H1 (cell line): ENCODE data around the gene VASN.

Experiments
- CBX8 ChIP-seq: fragments of 300-800, 300-1000 bp; sonication (generic); IDR thresholded peaks from 2 replicates; pipeline ENCODE4 v1.7.1; 2016; ENCODE audit warnings: low read depth, low read length, borderline replicate concordance
- CREB1 ChIP-seq: IDR thresholded peaks from 2 replicates; pipeline ENCODE4 v1.6.1; 2012; ENCODE audit warnings: inconsistent platforms
- CTCF ChIP-seq, 3 experiments: IDR thresholded peaks; 1 replicate in 2 of 3; 2 replicates in 1 of 3; pipeline versions ENCODE4 v1.5.1 to v1.6.1; 2011; ENCODE audit warnings: low read length in 3 of 3, mild to moderate bottlenecking in 3 of 3, inconsistent platforms in 2 of 3, low read depth in 1 of 3, moderate library complexity in 1 of 3; ENCODE audit not compliant: insufficient read depth in 1 of 3; ENCODE audit errors: control extremely low read depth in 1 of 3
- HDAC2 ChIP-seq, 2 experiments: fragments of 300-600 bp in 1 of 2; sonication (generic) in 1 of 2; IDR thresholded peaks; 2 replicates each; pipeline ENCODE4 v1.6.1; 2011 to 2012; ENCODE audit warnings: low read depth in 2 of 2, low read length in 2 of 2, mild to moderate bottlenecking in 2 of 2, moderate library complexity in 2 of 2, borderline replicate concordance in 1 of 2, inconsistent platforms in 1 of 2
- JUN ChIP-seq: IDR thresholded peaks from 2 replicates; pipeline ENCODE4 v1.6.1; 2011; ENCODE audit warnings: low read depth, mild to moderate bottlenecking, improper control_type of control experiment, low read length
- KDM5A ChIP-seq: fragments of 200-600 bp; IDR thresholded peaks from 2 replicates; pipeline ENCODE4 v1.7.1; 2012; ENCODE audit warnings: mild to moderate bottlenecking, low read length, inconsistent platforms, mixed read lengths
- POLR2AphosphoS5 ChIP-seq: IDR thresholded peaks from 2 replicates; pipeline ENCODE4 v1.6.1; 2011; ENCODE audit warnings: low read depth, low read length
- SAP30 ChIP-seq: fragments of 300-600 bp; sonication (generic); IDR thresholded peaks from 2 replicates; pipeline ENCODE4 v1.7.1; 2012; ENCODE audit warnings: low read length, moderate library complexity, mild to moderate bottlenecking, inconsistent platforms; ENCODE audit not compliant: insufficient read depth, insufficient replicate concordance
- SIN3A ChIP-seq, 2 experiments: IDR thresholded peaks in 1 of 2; conservative IDR thresholded peaks in 1 of 2; 2 replicates each; pipeline ENCODE4 v1.6.1; 2011 to 2012; ENCODE audit warnings: low read length in 2 of 2, improper control_type of control experiment in 1 of 2, low read depth in 1 of 2, mild to moderate bottlenecking in 1 of 2
- SP1 ChIP-seq: IDR thresholded peaks from 2 replicates; pipeline ENCODE4 v1.6.1; 2011; ENCODE audit warnings: low read depth, low read length

GRCh38 chr16:4373356-4373908 lies 1.8 kb downstream of the VASN start:
- TF ChIP-seq KDM5A, result no peak
- TF ChIP-seq HDAC2 (IDR thresholded peaks at IDR 0.05; ENCODE audit: borderline replicate concordance in 1 of 2, low read depth in 2 of 2, low read length in 2 of 2), result no peak
- TF ChIP-seq SIN3A (conservative IDR thresholded peaks at IDR 0.05 in 1 of 2, IDR thresholded peaks at IDR 0.05 in 1 of 2; ENCODE audit: low read depth in 1 of 2, low read length in 2 of 2), result no peak
- TF ChIP-seq SAP30, result no peak
- no peak for TF ChIP-seq CBX8
- TF ChIP-seq CTCF (IDR thresholded peaks at IDR 0.05; ENCODE audit: control extremely low read depth in 1 of 3, insufficient read depth in 1 of 3, low read depth in 1 of 3, low read length in 3 of 3), result no peak
- TF ChIP-seq SP1, result no peak
- TF ChIP-seq CREB1, result no peak
- no peak for TF ChIP-seq JUN
- TF ChIP-seq POLR2AphosphoS5, result no peak
